Tongue (tissue), 3 donors: ENCODE results near the gene ZFYVE28. TPM values are rescaled to one million over a fixed set of nuclear protein-coding genes. Genes with fewer than 3 reads are reported as not detected.
"Not testable (repeated sequence)": the region's sequence is repeated elsewhere in the genome, so short reads cannot be mapped to it uniquely, and the experiment has no call there.

Source experiments
- DNase-seq: peaks from one replicate; pipeline ENCODE4 v3.0.0-alpha.2; 2015
- small RNA-seq: library from RNA; depleted of rRNA; stranded (forward); fragments of <200 nt; gene quantifications from one replicate; pipeline ENCODE3, GENCODE V24; 2014; ENCODE audit warnings: low replicate concordance
- total RNA-seq: library from RNA; depleted of rRNA; stranded (reverse); fragments of >200 nt; gene quantifications from one replicate; pipeline ENCODE4 v1.2.3, GENCODE V29; 2014

The ZFYVE28 gene
- total RNA-seq, 1 donor from 2014 or later, result 10.1 TPM

GRCh38 chr4:2246384-2247127, 171.9 kb downstream of the ZFYVE28 start:
- DNase-seq, result no peak

GRCh38 chr4:2245787-2246275, 172.6 kb downstream of the ZFYVE28 start:
- DNase-seq, result no peak

GRCh38 chr4:2245057-2245786, 173.2 kb downstream of the ZFYVE28 start:
- no peak for DNase-seq

GRCh38 chr4:2243681-2244380, 174.6 kb downstream of the ZFYVE28 start:
- DNase-seq, result peak; percentile 68

GRCh38 chr4:2241410-2242353, 176.8 kb downstream of the ZFYVE28 start, which contains the start of the genes HAUS3 and POLN:
Gene HAUS3, minus strand, starts transcription at chr4:2242121. Its CDS starts 1,175 bp downstream, at chr4:2240946.
Gene POLN, minus strand, starts transcription at chr4:2242121. Its CDS starts 12,890 bp downstream, at chr4:2229231.
- DNase-seq, result peak; percentile 99

- DNase-seq, result no peak
Observed at GRCh38 chr4:2241003-2241402, 177.4 kb downstream of the ZFYVE28 start.

- DNase-seq, result no peak
Observed at GRCh38 chr4:2236944-2237666, 181.3 kb downstream of the ZFYVE28 start.

- DNase-seq, result no peak
Observed at GRCh38 chr4:2231082-2231481, 187.4 kb downstream of the ZFYVE28 start.

GRCh38 chr4:2226261-2226660, 192.2 kb downstream of the ZFYVE28 start:
- no peak for DNase-seq

- DNase-seq, result no peak
Observed at GRCh38 chr4:2222838-2223237, 195.6 kb downstream of the ZFYVE28 start.

GRCh38 chr4:2221378-2221777, 197.1 kb downstream of the ZFYVE28 start:
- DNase-seq, result not testable (repeated sequence)

GRCh38 chr4:2220016-2220630, 198.3 kb downstream of the ZFYVE28 start:
- DNase-seq, result peak; percentile 87

Small RNA genes within 50 kb of the gene (small RNA-seq; reads per million reads assigned to genes)
- not detected for gene COX6B1P5

Other genes starting within 250 kb of the ZFYVE28 start
- gene HAUS3, start 176.5 kb downstream of the ZFYVE28 start, total RNA-seq, result 19.4 TPM
- gene POLN, start 176.5 kb downstream of the ZFYVE28 start, total RNA-seq, result 7.6 TPM
- 34.0 TPM for gene MXD4, start 156.5 kb downstream of the ZFYVE28 start, total RNA-seq
- gene CFAP99, start 310 bp upstream of the ZFYVE28 start, total RNA-seq, result not detected
- gene RNF4, start 50.5 kb upstream of the ZFYVE28 start, total RNA-seq, result 35.7 TPM
- 23.7 TPM for gene FAM193A, start 118.0 kb upstream of the ZFYVE28 start, total RNA-seq